MCF 10A (cell line): ENCODE results near the gene NEURL1B. TPM values are rescaled to one million over a fixed set of nuclear protein-coding genes. Genes with fewer than 3 reads are reported as not detected.
A peak's percentile ranks its signal among the peaks of the same experiment; 100 is the strongest.

ENCODE experiments used
- BruUV-seq: library from RNA; stranded (reverse); fragments of 400-500 nt; replicated peaks from 2 replicates; lab custom pipeline; 2021; lab: Mats Ljungman, UMichigan
- CTCF ChIA-PET: fragments of 300-600 bp; sonication (Branson Sonifier 250); formaldehyde crosslinking; extraction: SDS; loops from one replicate; lab custom pipeline; 2021; ENCODE audit warnings: antibody characterized with exemption, inconsistent platforms; lab: Yijun Ruan, JAX
- POLR2A ChIA-PET: fragments of 300-600, 350-650 bp; sonication (Branson Sonifier 250); formaldehyde crosslinking; extraction: SDS; loops from one replicate; lab custom pipeline; 2020; ENCODE audit warnings: antibody characterized with exemption, inconsistent platforms; lab: Yijun Ruan, JAX
- DNase-seq: peaks from one replicate; pipeline ENCODE4 v3.0.0-alpha.2; 2018; ENCODE audit not compliant: unreplicated experiment
- H3K27ac Mint-ChIP-seq: one replicate; pipeline ENCODE4 v1.8.0; 2022; ENCODE audit warnings: mild to moderate bottlenecking, low read depth, mixed read lengths; ENCODE audit not compliant: unreplicated experiment
- H3K27me3 Mint-ChIP-seq: one replicate; pipeline ENCODE4 v1.8.0; 2022; ENCODE audit warnings: mixed read lengths; ENCODE audit not compliant: insufficient read depth, unreplicated experiment
- H3K36me3 Mint-ChIP-seq: one replicate; pipeline ENCODE4 v1.8.0; 2022; ENCODE audit warnings: mild to moderate bottlenecking, moderate library complexity, mixed read lengths; ENCODE audit not compliant: insufficient read depth, unreplicated experiment
- H3K4me1 Mint-ChIP-seq: one replicate; pipeline ENCODE4 v1.8.0; 2022; ENCODE audit warnings: mixed read lengths; ENCODE audit not compliant: insufficient read depth, unreplicated experiment
- H3K4me3 Mint-ChIP-seq: one replicate; pipeline ENCODE4 v1.8.0; 2022; ENCODE audit warnings: mild to moderate bottlenecking, moderate library complexity, mixed read lengths; ENCODE audit not compliant: unreplicated experiment
- H3K9me3 Mint-ChIP-seq: one replicate; pipeline ENCODE4 v1.8.0; 2022; ENCODE audit warnings: mixed read lengths; ENCODE audit not compliant: unreplicated experiment
- CTCF ChIP-seq: fragments of 200-600 bp; IDR thresholded peaks from one replicate; pipeline ENCODE4 v1.8.0; 2022; ENCODE audit warnings: antibody characterized with exemption, mild to moderate bottlenecking; ENCODE audit not compliant: unreplicated experiment
- intact Hi-C: fragments of 100-400 bp; cut with micrococcal nuclease; formaldehyde crosslinking; loops from 2 replicates; pipeline ENCODE4 v1.14.1; 2022
- total RNA-seq: library from RNA; stranded (reverse); gene quantifications from 2 replicates; pipeline ENCODE4 v1.2.3, GENCODE V29; 2022

NEURL1B gene
- total RNA-seq, 1 experiment from 2014 or later, result 7.6 TPM

GRCh38 chr5:172662596-172662995 is 21.5 kb downstream of the NEURL1B start:
- no peak for DNase-seq
- Mint-ChIP-seq H3K36me3 (no peaks in the 10 kb centered on the region), H3K9me3 (no peaks in the 10 kb centered on the region), H3K4me1 (peaks cover 16% of the 10 kb centered on the region), H3K27ac (no peak overlapping the region), H3K27me3 (no peaks in the 10 kb centered on the region), H3K4me3 (no peak overlapping the region)
- intact Hi-C loops, result no loop called here
- TF ChIP-seq CTCF, result no peak
- ChIA-PET CTCF (interaction anchor here (1.2 to 1.6 kb wide), 3 partner anchors 12 to 35 kb away, joined by 3 to 4 read pairs (median 3); no protein-coding TSS in a partner anchor), POLR2A (no interaction called here)
- BruUV-seq, result no TSS peak

GRCh38 chr5:172664018-172664417 is 23.0 kb downstream of the NEURL1B start:
- Mint-ChIP-seq H3K4me1 (peaks cover 23% of the 10 kb centered on the region), H3K36me3 (no peaks in the 10 kb centered on the region), H3K27me3 (no peaks in the 10 kb centered on the region), H3K9me3 (no peaks in the 10 kb centered on the region), H3K27ac (peak overlapping the region; percentile 18), H3K4me3 (no peak overlapping the region)
- BruUV-seq, result no TSS peak
- POLR2A ChIA-PET, result no interaction called here
- TF ChIP-seq CTCF, result no peak
- intact Hi-C loops, result no loop called here
- CTCF ChIA-PET, result interaction anchor here (0.6 to 1.3 kb wide), 3 partner anchors 8 to 185 kb away, joined by 3 read pairs; no protein-coding TSS in a partner anchor
- DNase-seq, result no peak

- no peak for DNase-seq
- no TSS peak for BruUV-seq
- H3K9me3 Mint-ChIP-seq, result no peaks in the 10 kb centered on the region
- no peaks in the 10 kb centered on the region for H3K36me3 Mint-ChIP-seq
- ChIA-PET POLR2A (no interaction called here), CTCF (interaction anchor here (1.2 to 1.3 kb wide), 2 partner anchors 32 to 186 kb away, joined by 3 read pairs; no protein-coding TSS in a partner anchor)
- intact Hi-C loops, result no loop called here
- H3K4me1 Mint-ChIP-seq, result peaks cover 14% of the 10 kb centered on the region
- no peak overlapping the region for H3K27ac Mint-ChIP-seq
- no peak for TF ChIP-seq CTCF
- H3K4me3 Mint-ChIP-seq, result no peak overlapping the region
- H3K27me3 Mint-ChIP-seq, result no peaks in the 10 kb centered on the region
These were observed 23.8 kb downstream of the NEURL1B start for GRCh38 chr5:172664681-172665541.

- intact Hi-C loops, result no loop called here
- no peaks in the 10 kb centered on the region for H3K27me3 Mint-ChIP-seq
These were observed 25.2 kb downstream of the NEURL1B start for GRCh38 chr5:172666251-172666650.

More at GRCh38 chr5:172666251-172666650, 25.2 kb downstream of the NEURL1B start:
- no peaks in the 10 kb centered on the region for H3K9me3 Mint-ChIP-seq
- CTCF ChIA-PET, result interaction anchor here (0.9 to 1.0 kb wide), 2 partner anchors 32 to 41 kb away, joined by 6 to 8 read pairs; no protein-coding TSS in a partner anchor
- no peak overlapping the region for H3K4me3 Mint-ChIP-seq
- H3K36me3 Mint-ChIP-seq, result no peaks in the 10 kb centered on the region
- H3K4me1 Mint-ChIP-seq, result peaks cover 9% of the 10 kb centered on the region
- H3K27ac Mint-ChIP-seq, result no peak overlapping the region
- BruUV-seq, result no TSS peak
- DNase-seq, result peak; percentile 36
- no peak for TF ChIP-seq CTCF
- POLR2A ChIA-PET, result interaction anchor here (0.7 to 1.6 kb wide), 2 partner anchors 132 to 317 kb away, joined by 3 to 4 read pairs; partner anchors contain the start of gene ATP6V0E1
